ENCODE measurements around the gene MPG. TPM values are rescaled to one million over a fixed set of nuclear protein-coding genes. Genes with fewer than 3 reads are reported as not detected.
"Not testable (repeated sequence)": the region's sequence is repeated elsewhere in the genome, so short reads cannot be mapped to it uniquely, and the experiment has no call there.

The MPG gene
- polyA plus RNA-seq, 4 donors = 20.7 to 35.2 (median 23.2) TPM

- no peak for DNase-seq (ENCODE audit: low read depth in 4 of 4, low spot score in 3 of 4)
Measured at GRCh38 chr16:104928-105327, 26.9 kb downstream of the MPG start.

DNA sequence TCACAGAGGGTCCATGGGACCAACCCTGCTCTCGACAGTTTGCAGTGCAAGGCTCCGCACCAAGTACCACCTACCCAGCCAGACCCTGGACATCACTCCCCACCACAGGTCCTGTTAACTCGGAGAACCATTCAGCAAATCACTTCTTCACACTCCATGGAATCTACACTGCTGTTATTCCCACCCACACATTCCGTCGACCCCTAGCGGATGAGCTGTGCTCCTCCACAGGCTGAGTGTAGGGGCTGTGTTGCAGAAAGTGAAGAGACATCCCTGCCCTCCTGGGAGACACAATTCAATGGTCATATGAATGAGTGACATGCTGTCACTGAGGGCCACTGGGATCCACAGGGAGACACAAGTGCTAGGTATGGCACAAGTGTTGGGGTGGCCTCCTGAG lies 27.5 kb downstream of the MPG start:
- no peak for DNase-seq (ENCODE audit: low read depth in 4 of 4, low spot score in 3 of 4)

DNA sequence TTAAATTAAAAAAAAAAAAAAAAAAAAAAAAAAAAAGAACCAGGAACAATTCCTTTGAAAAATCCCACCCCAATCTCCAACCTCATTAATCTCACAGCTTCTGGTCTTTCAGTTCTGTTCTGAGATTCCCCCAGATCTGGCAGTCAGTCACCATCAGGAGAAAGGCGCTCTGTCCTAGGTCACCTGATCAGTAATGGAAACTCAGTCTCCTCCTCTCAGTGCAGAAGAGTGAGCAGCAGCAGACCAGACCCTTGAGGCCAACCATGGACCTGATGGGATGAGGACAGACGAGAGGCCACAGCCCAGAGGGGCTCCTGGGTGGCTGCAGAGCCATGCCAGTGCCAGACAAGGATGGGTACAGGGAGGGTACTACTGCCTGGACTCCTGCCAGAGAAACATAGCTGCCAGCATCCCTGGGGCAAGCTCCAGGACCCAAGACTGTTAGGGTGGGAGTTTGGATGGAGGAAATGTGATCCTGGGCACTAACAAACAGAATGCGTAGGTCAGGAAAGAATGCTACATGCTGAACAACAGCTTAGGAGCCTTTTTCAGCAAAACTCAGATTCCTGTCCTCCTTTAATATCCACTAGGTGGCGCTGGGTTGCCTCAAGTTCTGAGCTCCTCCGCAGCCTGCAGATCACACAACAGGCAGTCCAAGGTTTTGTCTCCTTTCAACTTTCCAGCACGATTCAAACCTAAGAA lies 28.7 kb downstream of the MPG start:
- peak; percentile 60 to 65 (median 62) for DNase-seq (ENCODE audit: low read depth in 4 of 4, low spot score in 3 of 4)

- no peak for DNase-seq (ENCODE audit: low read depth in 4 of 4, low spot score in 3 of 4)
Measured at GRCh38 chr16:112153-112840, 34.3 kb downstream of the MPG start.

DNA sequence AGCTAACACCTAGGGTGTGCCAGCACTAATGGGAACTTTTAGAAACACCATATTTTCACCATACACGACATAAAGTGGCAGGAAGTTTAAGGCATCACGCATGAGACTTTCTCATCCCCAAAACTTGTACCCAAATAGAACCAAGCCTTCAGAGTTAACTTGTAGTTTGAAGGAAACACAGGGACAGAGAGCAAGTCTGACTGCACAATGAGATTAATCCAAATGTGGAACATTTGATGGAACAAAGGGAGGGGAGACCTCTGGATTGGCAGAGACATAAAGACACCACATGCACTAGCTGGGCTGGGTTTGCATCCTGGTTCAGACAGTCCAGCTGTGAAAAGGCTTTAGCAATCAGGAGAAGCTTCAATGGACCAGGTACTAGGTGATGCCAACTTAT lies 36.3 kb downstream of the MPG start:
- DNase-seq (ENCODE audit: low read depth in 4 of 4, low spot score in 3 of 4) = no peak

GRCh38 chr16:116015-116414 lies 38.0 kb downstream of the MPG start:
- DNase-seq (ENCODE audit: low read depth in 4 of 4, low spot score in 3 of 4) = no peak

DNA sequence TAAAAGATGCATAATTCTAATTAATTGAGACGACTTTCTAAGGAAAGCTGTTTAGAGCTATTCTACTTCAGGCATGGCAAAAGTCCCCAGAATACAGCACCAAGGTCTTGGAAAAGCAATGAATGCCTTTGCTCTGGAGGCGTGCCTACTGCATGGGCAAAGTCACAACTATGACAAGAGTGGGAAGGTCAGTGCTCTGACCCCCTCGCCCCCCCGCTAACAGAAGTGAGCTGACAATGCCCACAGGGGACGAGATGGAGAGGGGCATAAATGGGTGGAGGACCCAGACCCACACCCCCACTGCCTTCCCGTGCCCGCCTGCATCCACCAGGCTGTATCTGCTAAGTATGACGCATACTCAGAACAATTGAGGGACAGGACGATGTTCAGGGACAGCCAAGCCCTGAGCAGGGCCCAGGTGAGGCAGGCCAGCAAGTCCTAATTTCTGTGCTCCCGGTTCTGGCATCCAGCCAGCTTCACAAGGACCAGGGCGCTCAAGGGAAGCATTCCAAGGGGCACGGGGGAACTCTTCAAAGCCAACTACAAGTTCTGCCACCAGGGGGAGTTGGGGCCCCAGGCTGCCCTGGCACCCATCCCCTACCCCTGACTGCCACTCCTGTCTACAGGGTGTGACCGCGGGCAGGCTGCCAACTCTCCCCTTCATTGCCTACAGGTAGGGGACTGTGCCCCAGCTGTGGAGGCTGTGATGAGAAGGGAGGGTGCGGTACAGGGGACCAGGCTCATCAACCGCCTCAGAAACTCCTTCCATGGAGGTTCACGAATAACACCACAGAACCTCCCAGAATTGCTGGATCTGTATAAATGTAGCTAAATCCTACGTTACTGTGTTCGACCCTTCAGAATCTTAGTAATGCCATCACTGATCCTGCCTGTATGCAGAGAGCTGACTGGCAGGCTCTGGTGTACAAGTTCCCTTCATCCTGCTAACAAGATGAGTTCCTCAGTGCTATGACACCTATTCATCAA lies 39.6 kb downstream of the MPG start:
- peak in 3 of 4 donors; percentile 42 to 46 (median 45) for DNase-seq (ENCODE audit: low read depth in 4 of 4, low spot score in 3 of 4)

DNA sequence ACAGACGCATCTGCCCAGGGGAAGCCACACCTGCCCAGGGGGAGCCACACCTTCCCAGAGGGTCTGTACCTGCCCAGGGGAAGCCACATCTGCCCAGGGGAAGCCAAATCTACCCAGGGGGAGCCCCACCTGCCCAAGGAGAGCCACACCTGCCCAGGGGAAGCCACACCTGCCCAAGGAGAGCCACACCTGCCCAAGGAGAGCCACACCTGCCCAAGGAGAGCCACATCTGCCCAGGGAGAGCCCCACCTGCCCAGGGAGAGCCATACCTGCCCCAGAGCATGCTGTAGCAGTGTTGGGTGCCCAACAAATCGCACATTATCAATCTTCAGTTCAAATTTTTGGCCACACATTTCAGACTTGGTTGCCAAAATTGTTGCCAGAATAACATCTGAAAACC lies 40.8 kb downstream of the MPG start:
- no peak for DNase-seq (ENCODE audit: low read depth in 4 of 4, low spot score in 3 of 4)

GRCh38 chr16:119295-119694 lies 41.3 kb downstream of the MPG start:
- DNase-seq (ENCODE audit: low read depth in 4 of 4, low spot score in 3 of 4) = no peak

DNA sequence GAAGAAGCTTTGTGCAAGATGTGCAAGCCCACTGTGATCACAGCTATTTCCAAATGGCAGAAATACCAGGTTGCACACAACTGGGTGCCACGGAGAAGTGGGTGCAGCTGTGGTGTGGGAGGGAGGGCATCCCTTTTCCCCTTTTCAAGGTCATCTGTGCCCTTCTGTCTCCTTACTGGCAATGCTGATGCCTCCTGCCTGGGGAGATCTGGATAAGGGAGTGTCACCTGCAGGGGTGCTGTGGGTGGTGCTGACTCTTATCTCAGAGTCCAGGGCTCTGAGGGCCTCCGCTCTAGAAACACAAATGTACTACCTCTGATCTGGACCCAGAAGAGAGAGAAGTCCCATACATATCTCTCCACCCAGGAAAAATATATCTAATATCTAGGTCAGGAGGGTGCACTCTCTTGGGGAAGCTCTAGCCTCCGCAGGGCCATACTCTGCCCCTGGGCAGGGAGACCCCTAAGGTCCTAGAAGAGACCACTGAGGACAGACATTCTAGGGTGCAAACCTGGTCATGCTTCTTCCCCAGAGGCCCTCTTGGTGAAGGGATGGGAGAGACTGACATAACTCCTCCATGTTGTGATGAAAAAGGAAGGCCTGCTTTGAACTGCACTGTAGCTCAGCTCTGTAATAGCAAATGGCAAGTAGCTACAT lies 41.9 kb downstream of the MPG start:
- DNase-seq (ENCODE audit: low read depth in 4 of 4, low spot score in 3 of 4) = no peak

GRCh38 chr16:120756-121155 lies 42.7 kb downstream of the MPG start:
- DNase-seq (ENCODE audit: low read depth in 4 of 4, low spot score in 3 of 4) = no peak

DNA sequence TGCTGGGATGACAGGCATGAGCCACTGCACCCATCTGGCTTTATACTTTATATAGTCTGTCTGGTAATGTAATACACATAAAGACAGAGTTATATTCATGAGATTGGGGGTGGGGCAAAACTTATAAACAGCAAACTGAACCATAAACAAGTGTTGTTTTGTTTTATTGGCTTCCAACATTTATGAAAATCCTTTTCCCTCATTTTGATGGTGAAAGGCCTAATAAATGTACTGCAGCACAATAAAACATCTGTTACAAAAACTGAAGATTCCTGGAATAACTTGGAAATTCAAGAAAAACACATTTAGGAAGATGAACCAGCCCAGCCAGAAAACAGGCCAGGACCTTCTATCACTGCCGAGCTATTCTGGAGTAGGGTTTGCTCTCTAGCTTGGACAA lies 44.3 kb downstream of the MPG start:
- no peak for DNase-seq (ENCODE audit: low read depth in 4 of 4, low spot score in 3 of 4)

- DNase-seq (ENCODE audit: low read depth in 4 of 4, low spot score in 3 of 4) = not testable (repeated sequence)
Measured at GRCh38 chr16:123558-124350, 45.7 kb downstream of the MPG start.

GRCh38 chr16:125011-125410 lies 47.0 kb downstream of the MPG start:
- no peak for DNase-seq (ENCODE audit: low read depth in 4 of 4, low spot score in 3 of 4)

DNA sequence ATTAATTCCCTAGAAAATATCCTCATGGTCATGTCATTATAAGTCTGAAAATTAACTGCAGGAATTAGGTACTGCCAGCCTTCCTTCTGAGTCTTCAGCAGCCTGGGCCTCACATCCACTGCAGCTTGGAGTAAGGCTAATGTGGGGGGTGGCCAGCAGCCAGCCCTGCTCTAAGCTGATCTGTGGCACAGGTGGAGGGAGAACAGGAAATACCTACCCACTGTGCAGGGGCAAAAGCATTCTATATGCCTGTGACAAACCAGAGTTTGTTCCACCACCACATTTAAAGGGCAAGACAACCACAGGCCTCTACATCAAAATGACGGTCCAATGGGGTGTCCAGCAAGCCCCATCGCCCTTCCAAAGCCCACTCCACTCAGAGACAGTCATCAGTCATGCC lies 51.0 kb downstream of the MPG start:
- no peak for DNase-seq (ENCODE audit: low read depth in 4 of 4, low spot score in 3 of 4)

DNA sequence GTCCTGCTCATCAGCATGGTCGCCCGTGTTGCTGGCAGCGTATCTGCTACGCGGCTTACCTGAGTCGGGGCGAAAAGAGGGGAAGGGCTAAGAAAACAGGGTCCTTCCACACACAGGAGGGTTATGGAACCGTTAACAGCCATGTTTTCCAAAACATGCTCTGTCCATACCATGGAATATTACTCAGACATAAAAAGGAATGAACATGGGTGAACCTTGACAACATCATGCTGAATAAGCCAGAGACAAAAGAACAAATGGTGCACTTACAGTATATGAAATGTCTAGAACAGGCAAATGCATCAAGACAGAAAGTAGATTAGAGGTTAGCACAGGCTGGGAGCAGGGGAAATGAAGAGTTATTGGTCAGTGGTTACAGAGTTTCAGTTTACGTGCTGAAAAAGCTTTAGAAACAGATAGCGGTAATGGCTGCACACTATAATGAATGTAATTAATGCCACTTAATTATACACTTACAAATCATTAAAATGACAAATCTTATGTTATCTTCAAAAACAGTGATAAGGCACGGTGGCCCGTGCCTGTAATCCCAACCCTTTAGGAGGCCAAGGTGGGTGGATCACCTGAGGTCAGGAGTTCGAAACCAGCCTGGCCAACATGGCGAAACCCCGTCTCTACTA lies 52.6 kb downstream of the MPG start:
- DNase-seq (ENCODE audit: low read depth in 4 of 4, low spot score in 3 of 4) = no peak

DNA sequence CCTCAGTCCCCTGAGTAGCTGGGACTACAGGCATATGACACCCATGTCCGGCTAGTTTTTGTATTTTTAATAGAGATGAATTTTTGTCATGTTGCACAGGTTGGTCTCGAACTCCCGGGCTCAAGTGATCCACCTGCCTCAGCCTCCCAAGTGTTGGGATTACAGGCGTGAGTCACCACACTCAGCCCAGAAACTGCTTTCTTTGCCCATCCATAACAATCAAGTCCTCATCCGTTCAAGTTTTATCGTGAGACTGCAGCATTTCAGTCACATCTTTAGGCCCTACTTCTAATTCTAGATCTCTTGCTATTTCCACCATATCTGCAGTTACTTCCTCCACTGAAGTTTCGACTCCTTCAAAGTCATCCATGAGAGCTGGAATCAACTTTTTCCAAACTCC lies 54.1 kb downstream of the MPG start:
- no peak for DNase-seq (ENCODE audit: low read depth in 4 of 4, low spot score in 3 of 4)

GRCh38 chr16:133716-134115 lies 55.7 kb downstream of the MPG start:
- no peak for DNase-seq (ENCODE audit: low read depth in 4 of 4, low spot score in 3 of 4)

Data from right renal pelvis (tissue), 4 donors.